Measurements from ENCODE around the gene TAC1. TPM values are rescaled to one million over a fixed set of nuclear protein-coding genes. Genes with fewer than 3 reads are reported as not detected.

The TAC1 gene, protein sequence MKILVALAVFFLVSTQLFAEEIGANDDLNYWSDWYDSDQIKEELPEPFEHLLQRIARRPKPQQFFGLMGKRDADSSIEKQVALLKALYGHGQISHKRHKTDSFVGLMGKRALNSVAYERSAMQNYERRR
- total RNA-seq = 1.6 TPM

DNA sequence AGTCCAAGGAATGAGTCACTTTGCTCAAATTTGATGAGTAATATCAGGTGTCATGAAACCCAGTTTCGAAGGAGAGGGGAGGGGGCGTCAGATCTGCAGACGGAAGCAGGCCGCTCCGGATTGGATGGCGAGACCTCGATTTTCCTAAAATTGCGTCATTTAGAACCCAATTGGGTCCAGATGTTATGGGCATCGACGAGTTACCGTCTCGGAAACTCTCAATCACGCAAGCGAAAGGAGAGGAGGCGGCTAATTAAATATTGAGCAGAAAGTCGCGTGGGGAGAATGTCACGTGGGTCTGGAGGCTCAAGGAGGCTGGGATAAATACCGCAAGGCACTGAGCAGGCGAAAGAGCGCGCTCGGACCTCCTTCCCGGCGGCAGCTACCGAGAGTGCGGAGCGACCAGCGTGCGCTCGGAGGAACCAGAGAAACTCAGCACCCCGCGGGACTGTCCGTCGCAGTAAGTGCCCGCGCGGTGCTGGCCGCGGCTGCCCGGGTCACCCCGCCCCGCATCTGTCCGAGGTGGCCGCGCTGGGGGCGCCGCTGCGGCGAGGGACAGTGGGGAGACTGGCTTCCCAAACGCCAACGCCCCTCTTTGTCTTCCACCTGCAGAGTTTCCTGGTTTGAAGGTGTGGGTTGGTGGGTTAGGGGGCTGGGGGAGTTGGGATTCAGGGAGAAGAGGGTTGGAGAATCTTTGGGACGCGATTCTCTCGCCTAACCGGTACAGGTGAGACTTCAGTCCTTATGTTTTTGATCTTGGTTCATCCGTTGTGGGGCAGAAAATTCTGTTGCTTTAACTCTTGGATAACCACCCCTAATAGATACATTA lies at the start of gene TAC1:
Gene TAC1, plus strand, starts transcription at position 351 of the 829 bp plus-strand sequence. CDS start 527 bp downstream, outside the sequence.
- peaks cover 36 to 42% (median 40%) of the 10 kb centered on the region in 3 donors for H3K27me3 ChIP-seq (ENCODE audit: control insufficient read depth in 3 of 3, insufficient read depth in 3 of 3, low read length in 3 of 3)
- H3K4me3 ChIP-seq (ENCODE audit: low read length in 3 of 3) = peak within 1 kb of the TSS in 2 of 3 donors; percentile 23 to 29

DNA sequence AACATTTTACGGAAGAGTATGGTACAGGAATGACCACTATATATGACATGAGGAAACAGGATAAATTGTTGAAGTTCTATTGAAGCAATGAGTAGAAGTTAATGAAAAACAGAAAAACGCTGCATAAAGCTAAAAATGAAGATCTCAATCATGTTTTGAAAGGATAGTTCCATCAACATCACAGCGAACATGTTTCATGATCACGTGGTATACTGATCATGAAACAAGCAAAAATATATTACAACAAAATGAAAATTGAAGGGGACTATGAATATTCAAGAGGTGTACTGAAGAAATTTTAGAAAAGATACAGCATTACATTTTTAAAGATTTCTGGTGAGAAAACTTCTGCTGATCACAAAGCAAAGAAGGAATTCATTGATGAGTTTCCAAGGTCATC lies 45.9 kb upstream of the TAC1 start:
- Histone ChIP-seq H3K4me1 (ENCODE audit: control insufficient read depth in 3 of 3, insufficient read depth in 3 of 3, low read length in 3 of 3) (no peaks in the 10 kb centered on the region), H3K27ac (ENCODE audit: low read depth, low read length) (no peak overlapping the region), H3K9ac (ENCODE audit: low read depth in 1 of 3, low read length in 3 of 3) (no peak overlapping the region), H3K36me3 (ENCODE audit: control insufficient read depth in 3 of 3, insufficient read depth in 3 of 3, low read length in 3 of 3) (no peaks in the 10 kb centered on the region), H3K9me3 (ENCODE audit: control insufficient read depth in 3 of 3, low read length in 3 of 3) (no peaks in the 10 kb centered on the region), H3K4me3 (ENCODE audit: low read length in 3 of 3) (no peak overlapping the region), H3K27me3 (ENCODE audit: control insufficient read depth in 3 of 3, insufficient read depth in 3 of 3, low read length in 3 of 3) (no peaks in the 10 kb centered on the region)

More for the DNA sequence above, at the start of gene TAC1:
- Histone ChIP-seq H3K9me3 (ENCODE audit: control insufficient read depth in 3 of 3, low read length in 3 of 3) (no peaks in the 10 kb centered on the region), H3K9ac (ENCODE audit: low read depth in 1 of 3, low read length in 3 of 3) (no peak within 1 kb of the TSS), H3K27ac (ENCODE audit: low read depth, low read length) (no peak within 1 kb of the TSS), H3K36me3 (ENCODE audit: control insufficient read depth in 3 of 3, insufficient read depth in 3 of 3, low read length in 3 of 3) (no peaks in the 10 kb centered on the region), H3K4me1 (ENCODE audit: control insufficient read depth in 3 of 3, insufficient read depth in 3 of 3, low read length in 3 of 3) (peaks cover 0 to 12% (median 5%) of the 10 kb centered on the region in 3 donors)

DNA sequence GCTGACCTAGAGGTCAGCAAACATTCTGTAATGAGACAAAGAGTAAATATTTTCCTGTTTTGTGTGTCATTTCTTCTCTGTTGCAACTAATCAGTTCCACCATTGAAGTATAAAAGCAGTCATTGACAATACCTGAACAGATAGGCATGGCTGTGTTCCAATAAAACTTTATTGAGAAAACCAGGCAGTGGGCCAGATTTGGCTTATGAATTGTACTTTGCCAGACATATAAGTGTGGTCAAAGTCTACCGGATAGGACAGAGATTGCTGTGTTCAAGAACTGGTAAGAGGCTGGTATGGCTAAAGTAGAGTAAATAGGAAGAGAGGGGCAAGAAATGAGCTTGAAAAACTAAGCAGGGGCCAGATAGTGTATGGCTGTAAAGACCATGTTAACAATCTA lies 38.3 kb upstream of the TAC1 start:
- H3K9me3 ChIP-seq (ENCODE audit: control insufficient read depth in 3 of 3, low read length in 3 of 3) = no peaks in the 10 kb centered on the region
- H3K9ac ChIP-seq (ENCODE audit: low read depth in 1 of 3, low read length in 3 of 3) = no peak overlapping the region
- H3K4me1 ChIP-seq (ENCODE audit: control insufficient read depth in 3 of 3, insufficient read depth in 3 of 3, low read length in 3 of 3) = no peaks in the 10 kb centered on the region
- H3K27ac ChIP-seq (ENCODE audit: low read depth, low read length) = no peak overlapping the region
- H3K36me3 ChIP-seq (ENCODE audit: control insufficient read depth in 3 of 3, insufficient read depth in 3 of 3, low read length in 3 of 3) = no peaks in the 10 kb centered on the region
- H3K27me3 ChIP-seq (ENCODE audit: control insufficient read depth in 3 of 3, insufficient read depth in 3 of 3, low read length in 3 of 3) = no peaks in the 10 kb centered on the region
- no peak overlapping the region for H3K4me3 ChIP-seq (ENCODE audit: low read length in 3 of 3)

DNA sequence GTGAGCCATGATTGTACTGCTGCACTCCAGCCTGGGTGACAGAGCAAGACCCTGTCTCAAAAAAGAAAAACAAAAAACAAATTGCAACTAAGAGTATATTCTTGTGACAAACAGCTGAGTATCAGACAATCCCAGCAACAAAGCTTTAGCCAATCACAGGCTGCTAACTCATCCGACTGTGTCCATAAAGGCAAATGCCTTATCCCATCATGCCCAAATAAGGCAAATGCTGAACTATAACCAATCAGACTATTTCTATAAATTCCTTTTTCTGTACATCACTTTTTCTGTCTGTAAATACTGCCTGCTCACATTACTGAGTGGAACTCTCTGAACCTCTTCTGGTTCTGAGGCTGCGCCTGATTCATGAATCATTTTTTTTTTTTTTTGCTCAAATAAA lies 37.5 kb upstream of the TAC1 start:
- no peaks in the 10 kb centered on the region for H3K9me3 ChIP-seq (ENCODE audit: control insufficient read depth in 3 of 3, low read length in 3 of 3)
- no peaks in the 10 kb centered on the region for H3K27me3 ChIP-seq (ENCODE audit: control insufficient read depth in 3 of 3, insufficient read depth in 3 of 3, low read length in 3 of 3)
- H3K27ac ChIP-seq (ENCODE audit: low read depth, low read length) = no peak overlapping the region
- no peaks in the 10 kb centered on the region for H3K4me1 ChIP-seq (ENCODE audit: control insufficient read depth in 3 of 3, insufficient read depth in 3 of 3, low read length in 3 of 3)
- H3K36me3 ChIP-seq (ENCODE audit: control insufficient read depth in 3 of 3, insufficient read depth in 3 of 3, low read length in 3 of 3) = no peaks in the 10 kb centered on the region
- H3K9ac ChIP-seq (ENCODE audit: low read depth in 1 of 3, low read length in 3 of 3) = no peak overlapping the region
- no peak overlapping the region for H3K4me3 ChIP-seq (ENCODE audit: low read length in 3 of 3)

DNA sequence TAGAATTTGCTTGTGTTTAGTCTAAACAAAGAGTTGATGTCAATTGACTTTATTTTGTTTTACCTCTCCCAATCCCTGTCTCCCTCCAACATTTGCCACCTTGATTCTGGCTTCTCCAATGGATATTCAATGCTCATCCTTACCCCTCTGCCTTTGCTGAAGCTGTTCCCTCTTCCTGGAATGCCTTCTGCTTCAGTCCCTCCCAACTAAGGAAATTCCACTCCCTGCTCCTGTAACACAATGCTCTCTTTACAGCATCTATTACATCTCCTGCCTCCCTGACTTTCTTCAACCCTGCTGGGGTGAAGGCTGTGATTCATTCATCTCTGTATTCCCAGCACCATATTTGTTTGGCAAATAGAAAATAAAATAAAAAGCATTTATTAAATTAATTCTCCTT lies 34.5 kb upstream of the TAC1 start:
- Histone ChIP-seq H3K4me3 (ENCODE audit: low read length in 3 of 3) (no peak overlapping the region), H3K36me3 (ENCODE audit: control insufficient read depth in 3 of 3, insufficient read depth in 3 of 3, low read length in 3 of 3) (no peaks in the 10 kb centered on the region), H3K9me3 (ENCODE audit: control insufficient read depth in 3 of 3, low read length in 3 of 3) (no peaks in the 10 kb centered on the region), H3K27ac (ENCODE audit: low read depth, low read length) (no peak overlapping the region), H3K27me3 (ENCODE audit: control insufficient read depth in 3 of 3, insufficient read depth in 3 of 3, low read length in 3 of 3) (no peaks in the 10 kb centered on the region), H3K9ac (ENCODE audit: low read depth in 1 of 3, low read length in 3 of 3) (no peak overlapping the region), H3K4me1 (ENCODE audit: control insufficient read depth in 3 of 3, insufficient read depth in 3 of 3, low read length in 3 of 3) (no peaks in the 10 kb centered on the region)

DNA sequence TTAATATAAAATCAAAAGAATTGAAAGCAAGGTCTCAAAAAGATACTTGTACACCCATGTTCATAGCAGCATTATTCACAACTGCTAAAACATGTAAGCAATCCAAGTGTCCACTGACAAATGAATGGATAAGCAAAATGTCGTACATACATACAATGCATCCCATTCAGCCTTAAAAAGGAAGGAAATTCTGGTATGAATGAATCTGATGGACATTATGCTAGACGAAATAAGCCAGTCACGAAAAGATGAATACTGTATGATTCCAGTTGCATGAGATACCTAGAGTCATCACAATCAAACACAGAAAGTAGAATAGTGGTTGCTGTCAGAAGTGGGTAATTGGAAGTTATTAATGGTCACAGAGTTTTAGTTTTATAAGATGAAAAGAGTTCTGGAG lies 9.5 kb upstream of the TAC1 start:
- no peak overlapping the region for H3K9ac ChIP-seq (ENCODE audit: low read depth in 1 of 3, low read length in 3 of 3)
- no peaks in the 10 kb centered on the region for H3K27me3 ChIP-seq (ENCODE audit: control insufficient read depth in 3 of 3, insufficient read depth in 3 of 3, low read length in 3 of 3)
- H3K36me3 ChIP-seq (ENCODE audit: control insufficient read depth in 3 of 3, insufficient read depth in 3 of 3, low read length in 3 of 3) = no peaks in the 10 kb centered on the region
- no peak overlapping the region for H3K27ac ChIP-seq (ENCODE audit: low read depth, low read length)
- no peaks in the 10 kb centered on the region for H3K4me1 ChIP-seq (ENCODE audit: control insufficient read depth in 3 of 3, insufficient read depth in 3 of 3, low read length in 3 of 3)
- H3K4me3 ChIP-seq (ENCODE audit: low read length in 3 of 3) = no peak overlapping the region
- H3K9me3 ChIP-seq (ENCODE audit: control insufficient read depth in 3 of 3, low read length in 3 of 3) = no peaks in the 10 kb centered on the region

DNA sequence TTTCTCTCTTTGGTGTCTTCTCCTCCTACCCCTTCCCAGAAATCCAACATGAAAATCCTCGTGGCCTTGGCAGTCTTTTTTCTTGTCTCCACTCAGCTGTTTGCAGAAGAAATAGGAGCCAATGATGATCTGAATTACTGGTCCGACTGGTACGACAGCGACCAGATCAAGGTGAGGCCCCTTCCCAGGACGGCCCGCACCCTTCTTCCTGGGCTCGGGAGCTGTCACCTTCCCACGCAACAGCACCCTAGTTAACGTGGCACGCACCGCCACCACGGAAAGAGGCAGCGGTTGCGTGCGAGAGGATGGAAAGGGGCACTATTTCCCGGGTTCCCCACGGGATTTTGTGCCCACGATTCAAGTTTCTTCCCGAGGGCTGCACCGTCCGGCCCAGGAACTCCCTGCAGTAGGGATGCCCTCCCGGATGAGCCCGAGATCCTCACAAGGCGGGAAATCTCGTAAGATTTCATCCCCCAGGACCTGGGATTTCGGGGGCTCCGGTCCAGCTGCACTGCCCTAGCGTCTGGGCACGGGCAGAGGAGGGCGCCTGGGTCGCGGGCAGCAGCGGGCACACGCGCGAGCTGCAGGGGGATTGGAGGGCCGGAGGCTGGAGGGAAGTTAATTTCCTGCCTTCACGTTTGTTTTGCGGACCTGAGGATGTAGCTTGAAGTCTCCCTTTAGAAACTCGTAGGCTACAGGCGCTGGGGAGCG lies 834 bp downstream of the TAC1 start:
- Histone ChIP-seq H3K4me3 (ENCODE audit: low read length in 3 of 3) (no peak overlapping the region), H3K4me1 (ENCODE audit: control insufficient read depth in 3 of 3, insufficient read depth in 3 of 3, low read length in 3 of 3) (peaks cover 0 to 12% (median 5%) of the 10 kb centered on the region in 3 donors), H3K9me3 (ENCODE audit: control insufficient read depth in 3 of 3, low read length in 3 of 3) (no peaks in the 10 kb centered on the region), H3K36me3 (ENCODE audit: control insufficient read depth in 3 of 3, insufficient read depth in 3 of 3, low read length in 3 of 3) (no peaks in the 10 kb centered on the region), H3K9ac (ENCODE audit: low read depth in 1 of 3, low read length in 3 of 3) (no peak overlapping the region), H3K27me3 (ENCODE audit: control insufficient read depth in 3 of 3, insufficient read depth in 3 of 3, low read length in 3 of 3) (peaks cover 36 to 42% (median 40%) of the 10 kb centered on the region in 3 donors), H3K27ac (ENCODE audit: low read depth, low read length) (no peak overlapping the region)

DNA sequence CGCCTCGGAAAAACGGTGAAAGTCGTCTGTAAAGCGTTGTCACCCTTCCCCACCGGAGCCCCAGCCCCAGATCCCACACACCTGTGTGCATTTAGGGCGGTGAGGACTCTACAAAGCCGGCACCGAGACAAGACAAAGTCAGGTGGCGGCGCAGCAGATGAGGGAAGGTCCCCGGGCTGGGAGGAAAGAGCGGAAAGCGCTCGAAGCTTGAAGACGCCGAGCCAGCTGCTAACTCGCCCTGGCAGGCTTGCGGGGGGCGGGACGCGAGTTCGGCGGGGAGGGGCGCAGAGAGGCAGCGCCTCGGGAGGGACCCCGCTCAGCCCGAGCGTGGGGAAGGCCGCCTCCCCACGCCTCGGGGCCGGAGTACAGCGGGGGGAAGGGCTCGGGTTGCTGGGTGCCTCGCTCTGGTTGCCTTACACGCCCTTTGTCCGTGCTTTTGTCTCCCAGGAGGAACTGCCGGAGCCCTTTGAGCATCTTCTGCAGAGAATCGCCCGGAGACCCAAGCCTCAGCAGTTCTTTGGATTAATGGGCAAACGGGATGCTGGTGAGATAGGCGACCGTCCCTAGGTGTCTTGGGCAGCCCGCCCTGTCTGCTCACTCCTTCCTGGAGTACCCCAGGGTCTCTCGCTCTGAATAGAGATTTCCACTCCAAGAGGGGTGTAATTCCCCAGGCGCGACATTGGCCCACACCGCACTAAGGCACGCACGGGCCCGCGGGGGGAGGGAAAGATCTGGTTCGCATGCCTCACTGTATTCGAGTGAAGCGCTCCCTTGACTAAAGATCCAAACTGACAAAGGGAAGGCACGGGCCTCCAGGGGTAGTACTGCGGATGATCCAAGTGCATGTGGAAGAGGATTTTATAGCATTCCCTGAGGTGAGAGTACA lies 1.6 kb downstream of the TAC1 start:
- Histone ChIP-seq H3K9me3 (ENCODE audit: control insufficient read depth in 3 of 3, low read length in 3 of 3) (no peaks in the 10 kb centered on the region), H3K4me1 (ENCODE audit: control insufficient read depth in 3 of 3, insufficient read depth in 3 of 3, low read length in 3 of 3) (peaks cover 0 to 12% (median 5%) of the 10 kb centered on the region in 3 donors), H3K9ac (ENCODE audit: low read depth in 1 of 3, low read length in 3 of 3) (no peak overlapping the region), H3K27me3 (ENCODE audit: control insufficient read depth in 3 of 3, insufficient read depth in 3 of 3, low read length in 3 of 3) (peaks cover 36 to 42% (median 40%) of the 10 kb centered on the region in 3 donors), H3K4me3 (ENCODE audit: low read length in 3 of 3) (peak overlapping the region in 1 of 3 donors; percentile 6), H3K27ac (ENCODE audit: low read depth, low read length) (no peak overlapping the region), H3K36me3 (ENCODE audit: control insufficient read depth in 3 of 3, insufficient read depth in 3 of 3, low read length in 3 of 3) (no peaks in the 10 kb centered on the region)

DNA sequence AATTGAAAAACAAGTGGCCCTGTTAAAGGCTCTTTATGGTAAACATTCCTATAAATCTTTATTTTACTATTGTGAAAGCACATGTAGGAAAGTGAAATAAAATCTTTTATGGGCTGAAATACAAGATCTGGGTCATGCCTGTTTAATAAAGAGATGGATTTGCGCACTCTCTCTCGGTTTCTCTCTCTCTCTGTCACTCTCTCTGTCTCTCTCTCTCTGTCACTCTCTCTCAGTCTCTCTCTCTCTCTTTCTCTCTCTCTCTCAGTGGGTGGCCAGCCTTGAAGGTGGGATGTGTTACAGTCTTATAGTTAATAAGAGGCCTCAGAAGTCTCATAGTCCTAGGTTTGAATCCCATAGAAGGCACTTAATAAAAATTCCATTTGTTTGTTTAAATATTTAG lies 2.4 kb downstream of the TAC1 start:
- Histone ChIP-seq H3K4me1 (ENCODE audit: control insufficient read depth in 3 of 3, insufficient read depth in 3 of 3, low read length in 3 of 3) (peaks cover 0 to 12% (median 5%) of the 10 kb centered on the region in 3 donors), H3K9me3 (ENCODE audit: control insufficient read depth in 3 of 3, low read length in 3 of 3) (no peaks in the 10 kb centered on the region), H3K27me3 (ENCODE audit: control insufficient read depth in 3 of 3, insufficient read depth in 3 of 3, low read length in 3 of 3) (peaks cover 36 to 42% (median 40%) of the 10 kb centered on the region in 3 donors), H3K36me3 (ENCODE audit: control insufficient read depth in 3 of 3, insufficient read depth in 3 of 3, low read length in 3 of 3) (no peaks in the 10 kb centered on the region), H3K9ac (ENCODE audit: low read depth in 1 of 3, low read length in 3 of 3) (no peak overlapping the region), H3K27ac (ENCODE audit: low read depth, low read length) (no peak overlapping the region), H3K4me3 (ENCODE audit: low read length in 3 of 3) (no peak overlapping the region)
